Measurements from ENCODE around the gene EYA4. TPM values are rescaled to one million over a fixed set of nuclear protein-coding genes. Genes with fewer than 3 reads are reported as not detected.

EYA4 gene
- total RNA-seq, 1 donor from 2014 or later: 0.78 TPM

GRCh38 chr6:133505681-133506080 is 264.5 kb downstream of the EYA4 start:
- Mint-ChIP-seq H3K36me3 (ENCODE audit: unreplicated experiment) (no peaks in the 10 kb centered on the region), H3K4me1 (ENCODE audit: unreplicated experiment) (peaks cover 62% of the 10 kb centered on the region), H3K9me3 (ENCODE audit: unreplicated experiment) (no peaks in the 10 kb centered on the region), H3K4me3 (ENCODE audit: unreplicated experiment) (no peak overlapping the region), H3K27me3 (ENCODE audit: unreplicated experiment) (no peaks in the 10 kb centered on the region), H3K27ac (ENCODE audit: unreplicated experiment) (peak overlapping the region; percentile 58)
- DNase-seq (ENCODE audit: extremely low spot score, unreplicated experiment): no peak
- TF ChIP-seq CTCF (IDR thresholded peaks at IDR 0.05): no peak

DNA sequence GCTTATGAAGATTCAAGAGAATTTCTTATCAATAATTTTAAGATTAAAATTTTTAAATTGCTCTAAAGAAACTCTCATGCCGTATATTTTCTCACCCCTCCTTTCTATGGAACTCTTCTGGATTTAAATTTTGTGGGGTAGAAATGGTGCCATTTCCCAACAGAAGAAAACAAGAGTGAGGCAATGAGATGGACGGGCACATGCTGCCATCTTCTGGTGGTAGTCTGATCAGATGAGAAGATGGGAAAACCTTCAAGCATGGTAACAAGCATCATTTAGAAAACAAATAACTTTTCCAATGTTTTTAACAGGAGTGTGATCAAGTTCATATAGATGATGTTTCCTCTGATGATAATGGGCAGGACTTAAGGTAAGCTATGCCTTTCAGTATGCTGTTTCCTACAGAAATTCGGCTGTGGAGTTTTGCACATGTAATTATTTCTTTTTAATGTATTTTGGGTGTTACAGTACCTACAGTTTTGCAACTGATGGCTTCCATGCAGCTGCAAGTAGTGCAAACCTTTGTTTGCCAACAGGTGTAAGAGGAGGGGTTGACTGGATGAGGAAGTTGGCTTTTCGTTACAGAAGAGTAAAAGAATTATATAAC is 271.4 kb downstream of the EYA4 start:
- peak; percentile 88 for TF ChIP-seq CTCF (IDR thresholded peaks at IDR 0.05)
- H3K36me3 Mint-ChIP-seq (ENCODE audit: unreplicated experiment): no peaks in the 10 kb centered on the region
- no peak overlapping the region for H3K27ac Mint-ChIP-seq (ENCODE audit: unreplicated experiment)
- H3K4me3 Mint-ChIP-seq (ENCODE audit: unreplicated experiment): no peak overlapping the region
- H3K27me3 Mint-ChIP-seq (ENCODE audit: unreplicated experiment): peaks cover 6% of the 10 kb centered on the region
- no peak for DNase-seq (ENCODE audit: extremely low spot score, unreplicated experiment)
- no peaks in the 10 kb centered on the region for H3K9me3 Mint-ChIP-seq (ENCODE audit: unreplicated experiment)
- peaks cover 10% of the 10 kb centered on the region for H3K4me1 Mint-ChIP-seq (ENCODE audit: unreplicated experiment)

DNA sequence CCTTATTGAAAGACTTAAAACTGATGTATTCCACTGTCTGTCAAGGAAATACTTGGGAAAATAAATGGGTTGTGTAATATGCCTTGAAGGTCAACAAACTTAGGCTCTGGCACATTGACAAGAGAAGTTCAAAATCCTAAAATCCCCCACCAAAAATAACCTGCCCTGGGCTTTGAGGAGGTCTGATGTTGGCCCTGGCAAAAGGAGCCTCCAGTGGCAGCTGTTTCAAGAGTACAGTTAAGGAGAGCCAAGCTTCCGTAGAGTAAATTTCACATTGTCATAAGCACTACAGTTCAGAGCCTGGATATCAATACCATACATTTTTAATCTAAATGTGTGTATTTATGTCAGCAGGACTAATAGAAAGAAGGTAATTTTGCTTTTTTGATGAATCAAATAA is 282.7 kb downstream of the EYA4 start:
- no peak for TF ChIP-seq CTCF (IDR thresholded peaks at IDR 0.05)
- no peak overlapping the region for H3K27ac Mint-ChIP-seq (ENCODE audit: unreplicated experiment)
- H3K9me3 Mint-ChIP-seq (ENCODE audit: unreplicated experiment): peaks cover 3% of the 10 kb centered on the region

DNA sequence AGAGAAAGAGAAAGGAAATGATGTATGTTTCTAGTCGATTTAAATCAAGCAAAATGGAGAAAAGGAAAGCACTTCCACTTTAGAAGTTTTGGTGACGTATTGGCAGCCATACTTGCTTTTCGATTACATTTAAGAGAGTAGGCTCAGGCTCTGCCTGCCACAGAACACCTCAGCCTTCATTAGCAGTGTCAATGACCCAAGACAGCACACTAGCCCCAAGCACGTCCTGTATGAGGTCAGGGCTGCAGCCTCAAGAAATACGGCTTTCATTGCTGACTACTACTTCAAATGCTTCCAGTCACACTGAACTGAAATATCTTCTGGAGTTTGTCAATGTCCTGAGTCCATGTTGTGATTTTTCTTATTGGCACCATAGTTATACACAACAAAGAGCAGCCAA is 285.3 kb downstream of the EYA4 start:
- DNase-seq (ENCODE audit: extremely low spot score, unreplicated experiment): no peak
- TF ChIP-seq CTCF (IDR thresholded peaks at IDR 0.05): no peak
- peaks cover 3% of the 10 kb centered on the region for H3K9me3 Mint-ChIP-seq (ENCODE audit: unreplicated experiment)
- H3K27ac Mint-ChIP-seq (ENCODE audit: unreplicated experiment): no peak overlapping the region
- no peaks in the 10 kb centered on the region for H3K4me1 Mint-ChIP-seq (ENCODE audit: unreplicated experiment)
- no peaks in the 10 kb centered on the region for H3K36me3 Mint-ChIP-seq (ENCODE audit: unreplicated experiment)
- peaks cover 18% of the 10 kb centered on the region for H3K27me3 Mint-ChIP-seq (ENCODE audit: unreplicated experiment)
- H3K4me3 Mint-ChIP-seq (ENCODE audit: unreplicated experiment): no peak overlapping the region

More for the DNA sequence above, 282.7 kb downstream of the EYA4 start:
- DNase-seq (ENCODE audit: extremely low spot score, unreplicated experiment): no peak
- H3K4me1 Mint-ChIP-seq (ENCODE audit: unreplicated experiment): no peaks in the 10 kb centered on the region
- H3K27me3 Mint-ChIP-seq (ENCODE audit: unreplicated experiment): peaks cover 18% of the 10 kb centered on the region
- H3K36me3 Mint-ChIP-seq (ENCODE audit: unreplicated experiment): no peaks in the 10 kb centered on the region
- no peak overlapping the region for H3K4me3 Mint-ChIP-seq (ENCODE audit: unreplicated experiment)

- no peak for TF ChIP-seq CTCF (IDR thresholded peaks at IDR 0.05)
- Mint-ChIP-seq H3K4me3 (ENCODE audit: unreplicated experiment) (no peak overlapping the region), H3K27ac (ENCODE audit: unreplicated experiment) (no peak overlapping the region), H3K36me3 (ENCODE audit: unreplicated experiment) (no peaks in the 10 kb centered on the region), H3K27me3 (ENCODE audit: unreplicated experiment) (peaks cover 27% of the 10 kb centered on the region), H3K4me1 (ENCODE audit: unreplicated experiment) (no peaks in the 10 kb centered on the region), H3K9me3 (ENCODE audit: unreplicated experiment) (peaks cover 3% of the 10 kb centered on the region)
- DNase-seq (ENCODE audit: extremely low spot score, unreplicated experiment): no peak
Observed at GRCh38 chr6:133528566-133528965, 287.4 kb downstream of the EYA4 start.
